K562 (cell line): ENCODE data around the gene BRWD1. TPM values are rescaled to one million over a fixed set of nuclear protein-coding genes. Genes with fewer than 3 reads are reported as not detected.

Source experiments
- CCNT2 ChIP-seq: IDR thresholded peaks from 2 replicates; pipeline ENCODE4 v1.6.1; 2011; ENCODE audit warnings: borderline replicate concordance, low read depth, mild to moderate bottlenecking, moderate library complexity, mixed read lengths, low read length; ENCODE audit not compliant: insufficient read length; ENCODE audit errors: extremely low read depth
- DPF2 ChIP-seq: fragments of 450-650 bp; IDR thresholded peaks from 2 replicates; pipeline ENCODE4 v1.6.1; 2016
- GABPB1 ChIP-seq: sonication (generic); formaldehyde crosslinking; IDR thresholded peaks from 2 replicates; pipeline ENCODE4 v1.8.0; 2022; ENCODE audit warnings: mild to moderate bottlenecking, missing genetic modification reagents
- KAT2B ChIP-seq: IDR thresholded peaks from one replicate; pipeline ENCODE4 v1.6.1; 2012; ENCODE audit warnings: low read depth, mild to moderate bottlenecking, control low read depth, inconsistent platforms, low read length, moderate library complexity
- KAT7 ChIP-seq: sonication (generic); formaldehyde crosslinking; IDR thresholded peaks from 2 replicates; pipeline ENCODE4 v1.8.0; 2022; ENCODE audit warnings: missing genetic modification reagents, mild to moderate bottlenecking, borderline replicate concordance
- KLF1 ChIP-seq: fragments of 450-650 bp; IDR thresholded peaks from 2 replicates; pipeline ENCODE4 v1.6.1; 2016; ENCODE audit warnings: missing genetic modification characterization, missing compliant biosample characterization
- NEUROD1 ChIP-seq: fragments of 150-350 bp; IDR thresholded peaks from 2 replicates; pipeline ENCODE4 v1.6.1; 2014; ENCODE audit warnings: borderline replicate concordance, low read length, low read depth; ENCODE audit not compliant: partially characterized antibody
- NFRKB ChIP-seq: fragments of 450-650 bp; IDR thresholded peaks from 2 replicates; pipeline ENCODE4 v1.6.1; 2016; ENCODE audit warnings: low read depth
- NR2C2 ChIP-seq, 2 experiments: fragments of 200-800 bp in 1 of 2; sonication (Bioruptor generic) in 1 of 2; sonication (generic) in 1 of 2; formaldehyde crosslinking in 1 of 2; IDR thresholded peaks; 2 replicates each; pipeline versions ENCODE4 v1.6.1 to v1.8.0; 2016 to 2022; ENCODE audit warnings: mild to moderate bottlenecking in 1 of 2, missing compliant biosample characterization in 1 of 2, missing genetic modification characterization in 1 of 2, missing genetic modification reagents in 1 of 2
- SMARCA4 ChIP-seq: fragments of 450-650 bp; IDR thresholded peaks from 2 replicates; pipeline ENCODE4 v1.6.1; 2016
- TCF7L2 ChIP-seq: fragments of 150-350 bp; IDR thresholded peaks from 2 replicates; pipeline ENCODE4 v1.6.1; 2016; ENCODE audit warnings: low read depth, mild to moderate bottlenecking, low read length, moderate library complexity
- ZBTB1 ChIP-seq: sonication (generic); formaldehyde crosslinking; IDR thresholded peaks from 2 replicates; pipeline ENCODE4 v1.8.1; 2023; ENCODE audit warnings: missing genetic modification reagents, low read depth, mild to moderate bottlenecking, borderline replicate concordance
- ZBTB40 ChIP-seq, 2 experiments: fragments of 450-650 bp in 1 of 2; sonication (generic) in 1 of 2; formaldehyde crosslinking in 1 of 2; IDR thresholded peaks; 2 replicates each; pipeline versions ENCODE4 v1.7.1 to v1.9.0; 2016 to 2022; ENCODE audit warnings: inconsistent platforms in 1 of 2, mild to moderate bottlenecking in 1 of 2, missing genetic modification reagents in 1 of 2
- ZNF140 ChIP-seq: fragments of 250-450 bp; sonication (Bioruptor Pico); IDR thresholded peaks from 2 replicates; pipeline ENCODE4 v1.8.0; 2021; ENCODE audit warnings: moderate library complexity, mild to moderate bottlenecking, inconsistent platforms
- polyA plus RNA-seq, 8 experiments: library from polyadenylated mRNA; depleted of rRNA in 4 of 8; stranded (reverse) in 5 of 8; unstranded in 3 of 8; fragments of >200 nt; fragmentation: Nextera tagmentation in 2 of 8; fragmentation: Illumina TruSeq in 1 of 8; extraction: Ambion mirVana in 2 of 8; extraction: Trizol in 1 of 8; gene quantifications; 2 replicates each; pipeline versions ENCODE4 v1.2.1 to v1.2.3, GENCODE V29; 2011 to 2014; ENCODE audit warnings: inconsistent platforms in 1 of 8, missing spikeins in 1 of 8
- total RNA-seq, 7 experiments: library from RNA; depleted of rRNA in 6 of 7; stranded (reverse); fragments of >200 nt in 6 of 7; fragmentation: Illumina TruSeq in 2 of 7; extraction: Trizol in 2 of 7; gene quantifications; 2 replicates each; pipeline versions ENCODE4 v1.2.1 to v1.2.3, GENCODE V29; 2011 to 2021; ENCODE audit warnings: low replicate concordance in 1 of 7

Gene BRWD1
- total and polyA plus RNA-seq, 9 of the 15 experiments (the other 6 are each of a cell fraction or from before 2014, with no cell fraction given), result 10.1 to 60.2 (median 34.1) TPM

- TF ChIP-seq NFRKB, result peak; percentile 51; the same call in 1 of the 2 replicates
- no peak for TF ChIP-seq ZNF140 (CRISPR knock-in tag)
- peak; percentile 5 for TF ChIP-seq NEUROD1
- no peak for TF ChIP-seq TCF7L2
- peak; percentile 30; the same call in 1 of the 2 replicates for TF ChIP-seq DPF2
- TF ChIP-seq ZBTB1 (CRISPR knock-in tag), result 0 out of 2 replicates have a peak, but pooled peaks have one; percentile 8
- TF ChIP-seq KAT7 (CRISPR knock-in tag), result 0 out of 2 replicates have a peak, but pooled peaks have one; percentile 68
- TF ChIP-seq ZBTB40 (IDR thresholded peaks at IDR 0.05), result 0 out of 2 replicates have a peak, but pooled peaks have one; percentile 33
- no peak for TF ChIP-seq ZBTB40 (CRISPR knock-in tag; IDR thresholded peaks at IDR 0.05)
- peak; percentile 18 for TF ChIP-seq SMARCA4
- TF ChIP-seq CCNT2, result peak; percentile 8
- no peak for TF ChIP-seq KLF1
- no peak; the same call in 1 of the 2 replicates for TF ChIP-seq GABPB1 (CRISPR knock-in tag)
- TF ChIP-seq NR2C2 (CRISPR knock-in tag; IDR thresholded peaks at IDR 0.05), result no peak
- TF ChIP-seq NR2C2 (tag; IDR thresholded peaks at IDR 0.05), result 0 out of 2 replicates have a peak, but pooled peaks have one; percentile 45
- no peak for TF ChIP-seq KAT2B
Measured at GRCh38 chr21:39184050-39184980, 129.1 kb downstream of the BRWD1 start (continued).
